HepG2 (cell line): ENCODE measurements around the gene HNRNPM. TPM values are rescaled to one million over a fixed set of nuclear protein-coding genes. Genes with fewer than 3 reads are reported as not detected.

Experiments
- EP300 ChIP-seq, 3 experiments: sonication (generic) in 1 of 3; formaldehyde crosslinking in 1 of 3; IDR thresholded peaks; 2 replicates each; pipeline versions ENCODE4 v1.5.1 to v1.6.1; 2011 to 2020; ENCODE audit warnings: low read depth in 2 of 3, low read length in 2 of 3, borderline replicate concordance in 1 of 3, improper control_type of control experiment in 1 of 3, mild to moderate bottlenecking in 1 of 3, missing genetic modification reagents in 1 of 3, moderate library complexity in 1 of 3
- GABPB1 ChIP-seq: IDR thresholded peaks from 2 replicates; pipeline ENCODE4 v1.6.1; 2016; ENCODE audit warnings: mild to moderate bottlenecking, missing genetic modification reagents, moderate library complexity, missing compliant biosample characterization
- HNF4G ChIP-seq, 2 experiments: sonication (generic) in 1 of 2; formaldehyde crosslinking in 1 of 2; IDR thresholded peaks; 2 replicates each; pipeline versions ENCODE4 v1.4.0 to v1.6.1; 2011 to 2020; ENCODE audit warnings: borderline replicate concordance in 2 of 2, low read depth in 2 of 2, mild to moderate bottlenecking in 2 of 2, low read length in 1 of 2, missing genetic modification reagents in 1 of 2, moderate library complexity in 1 of 2
- IRF2 ChIP-seq: IDR thresholded peaks from 2 replicates; pipeline ENCODE4 v1.6.1; 2018; ENCODE audit warnings: missing genetic modification reagents, missing compliant biosample characterization
- MAFG ChIP-seq: sonication (generic); formaldehyde crosslinking; IDR thresholded peaks from 2 replicates; pipeline ENCODE4 v1.5.1; 2020; ENCODE audit warnings: mild to moderate bottlenecking, missing genetic modification reagents
- MAZ ChIP-seq, 2 experiments: sonication (generic) in 1 of 2; formaldehyde crosslinking in 1 of 2; IDR thresholded peaks; 2 replicates each; pipeline versions ENCODE4 v1.5.0 to v1.6.1; 2012 to 2020; ENCODE audit warnings: low read depth in 2 of 2, mild to moderate bottlenecking in 2 of 2, borderline replicate concordance in 1 of 2, improper control_type of control experiment in 1 of 2, low read length in 1 of 2, missing genetic modification reagents in 1 of 2, moderate library complexity in 1 of 2
- MIXL1 ChIP-seq: IDR thresholded peaks from 2 replicates; pipeline ENCODE4 v1.6.1; 2016
- NBN ChIP-seq: fragments of 450-650 bp; conservative IDR thresholded peaks from 2 replicates; pipeline ENCODE4 v1.6.1; 2017
- NFE2L1 ChIP-seq: sonication (generic); formaldehyde crosslinking; IDR thresholded peaks from 2 replicates; pipeline ENCODE4 v1.4.0; 2020; ENCODE audit warnings: missing genetic modification reagents, mild to moderate bottlenecking, borderline replicate concordance
- PHF21A ChIP-seq: sonication (generic); formaldehyde crosslinking; IDR thresholded peaks from 2 replicates; pipeline ENCODE4 v1.5.0; 2020; ENCODE audit warnings: mild to moderate bottlenecking, missing genetic modification reagents
- RORA ChIP-seq: sonication (generic); formaldehyde crosslinking; IDR thresholded peaks from 2 replicates; pipeline ENCODE4 v1.5.0; 2020; ENCODE audit warnings: mild to moderate bottlenecking, missing genetic modification reagents, moderate library complexity
- SKI ChIP-seq: fragments of 450-650 bp; IDR thresholded peaks from one replicate; pipeline ENCODE4 v1.6.1; 2018; ENCODE audit warnings: mild to moderate bottlenecking; ENCODE audit not compliant: partially characterized antibody
- SMC3 ChIP-seq: IDR thresholded peaks from 2 replicates; pipeline ENCODE4 v1.6.1; 2011; ENCODE audit warnings: low read length, improper control_type of control experiment
- THAP11 ChIP-seq: IDR thresholded peaks from 2 replicates; pipeline ENCODE4 v1.6.1; 2016; ENCODE audit warnings: missing biosample characterization, missing genetic modification reagents
- ZFP36L1 ChIP-seq: sonication (generic); formaldehyde crosslinking; IDR thresholded peaks from 2 replicates; pipeline ENCODE4 v1.8.0; 2022; ENCODE audit warnings: mild to moderate bottlenecking, missing genetic modification reagents, moderate library complexity
- ZFY ChIP-seq: sonication (generic); formaldehyde crosslinking; IDR thresholded peaks from 2 replicates; pipeline ENCODE4 v1.4.0; 2020; ENCODE audit warnings: missing genetic modification reagents
- ZNF652 ChIP-seq: IDR thresholded peaks from 2 replicates; pipeline ENCODE4 v1.6.1; 2016; ENCODE audit warnings: low read depth, borderline replicate concordance
- polyA plus RNA-seq, 8 experiments: library from polyadenylated mRNA; depleted of rRNA in 3 of 8; stranded (reverse) in 7 of 8; unstranded in 1 of 8; fragments of >200 nt; fragmentation: Illumina TruSeq in 4 of 8; extraction: Trizol in 4 of 8; gene quantifications; 2 replicates each; pipeline versions ENCODE4 v1.2.1 to v1.2.3, GENCODE V29; 2011 to 2016; ENCODE audit warnings: low read depth in 4 of 8, missing spikeins in 1 of 8, mixed read lengths in 1 of 8; ENCODE audit not compliant: insufficient read depth in 1 of 8
- total RNA-seq, 5 experiments: library from RNA; depleted of rRNA; stranded (reverse); fragments of >200 nt; fragmentation: Illumina TruSeq; extraction: Trizol; gene quantifications; 2 replicates each; pipeline ENCODE4 v1.2.3, GENCODE V29; 2016; ENCODE audit warnings: low read depth in 1 of 5
- TF ChIP-seq, protein P1 (sequence below): sonication (generic); formaldehyde crosslinking; conservative IDR thresholded peaks from 2 replicates; pipeline ENCODE4 v1.4.0; 2020; ENCODE audit warnings: missing genetic modification reagents
- TF ChIP-seq, protein P2 (sequence below): IDR thresholded peaks from 2 replicates; pipeline ENCODE4 v1.6.1; 2012; ENCODE audit warnings: low read length, improper control_type of control experiment

HNRNPM gene
- total and polyA plus RNA-seq, 2 of the 13 experiments (the other 11 are each of a cell fraction or from before 2014, with no cell fraction given): 56.7 to 102 TPM

DNA sequence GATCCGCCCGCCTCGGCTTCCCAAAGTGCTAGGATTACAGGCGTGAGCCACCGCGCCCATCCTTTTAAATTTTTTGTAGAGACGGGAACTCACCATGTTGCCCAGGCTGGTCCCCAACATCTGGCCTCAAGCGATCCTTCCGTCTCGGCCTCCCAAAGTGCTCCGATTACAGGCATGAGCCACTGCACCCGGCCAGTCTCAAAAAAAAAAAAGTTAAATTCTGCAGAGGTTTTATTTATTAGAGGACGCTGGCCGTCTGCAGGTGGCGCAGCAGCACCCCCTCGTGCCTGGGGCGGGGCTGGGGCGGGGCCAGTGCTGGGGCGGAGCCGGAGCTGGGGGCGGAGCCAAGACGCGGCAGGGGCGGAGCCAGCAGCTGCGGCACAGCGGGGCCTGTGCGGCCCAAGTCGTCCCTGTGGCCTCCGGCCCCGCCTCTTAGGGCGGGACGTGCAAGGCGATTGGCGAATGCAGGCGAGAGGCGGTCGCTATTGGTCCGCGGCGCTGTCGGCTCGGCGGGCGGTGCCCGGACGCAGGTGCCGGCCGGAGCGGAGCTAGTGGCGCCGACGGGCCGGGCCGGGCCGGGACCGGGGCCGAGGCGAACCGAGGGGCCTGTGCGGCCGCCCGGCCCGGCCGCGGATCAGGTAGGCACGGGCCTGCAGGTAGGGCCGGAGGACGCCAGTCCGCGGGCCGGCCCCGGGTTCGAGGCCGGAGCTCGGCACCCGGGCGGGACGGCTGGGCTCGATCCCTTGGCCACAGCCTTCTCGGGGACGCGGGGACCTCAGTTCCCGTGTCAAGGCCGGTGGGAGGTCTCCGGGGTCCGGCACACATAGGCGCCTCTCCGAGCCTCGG lies 31.8 kb upstream of the HNRNPM start, which contains the start of gene MARCHF2 (continued):
- TF ChIP-seq GABPB1 (CRISPR knock-in tag) (peak; percentile 68; the same call in 1 of the 2 replicates), RORA (CRISPR knock-in tag) (no peak), ZFP36L1 (CRISPR knock-in tag) (no peak), MAZ (IDR thresholded peaks at IDR 0.05; ENCODE audit: borderline replicate concordance, low read depth, low read length) (peak; percentile 52; the same call in 1 of the 2 replicates), MAZ (CRISPR knock-in tag; IDR thresholded peaks at IDR 0.05; ENCODE audit: low read depth) (no peak), IRF2 (CRISPR knock-in tag) (no peak), SKI (no peak), MAFG (no peak), NBN (no peak), MIXL1 (CRISPR knock-in tag) (no peak), NFE2L1 (CRISPR knock-in tag) (no peak), HNF4G (IDR thresholded peaks at IDR 0.05; ENCODE audit: borderline replicate concordance, low read depth, low read length) (no peak), HNF4G (CRISPR knock-in tag; IDR thresholded peaks at IDR 0.05; ENCODE audit: borderline replicate concordance, low read depth) (no peak), ZFY (peak; percentile 76), PHF21A (0 out of 2 replicates have a peak, but pooled peaks have one; percentile 32), EP300 (IDR thresholded peaks at IDR 0.05; ENCODE audit: low read depth in 2 of 2, low read length in 2 of 2) (0 out of 4 replicates have a peak, but pooled peaks of 1 of the 2 experiments have one; percentile 22), EP300 (CRISPR knock-in tag; IDR thresholded peaks at IDR 0.05; ENCODE audit: borderline replicate concordance) (no peak), SMC3 (peak; percentile 35; the same call in 1 of the 2 replicates), ZNF652 (CRISPR knock-in tag) (no peak), THAP11 (CRISPR knock-in tag) (0 out of 2 replicates have a peak, but pooled peaks have one; percentile 37)
- TF ChIP-seq, protein P1, sequence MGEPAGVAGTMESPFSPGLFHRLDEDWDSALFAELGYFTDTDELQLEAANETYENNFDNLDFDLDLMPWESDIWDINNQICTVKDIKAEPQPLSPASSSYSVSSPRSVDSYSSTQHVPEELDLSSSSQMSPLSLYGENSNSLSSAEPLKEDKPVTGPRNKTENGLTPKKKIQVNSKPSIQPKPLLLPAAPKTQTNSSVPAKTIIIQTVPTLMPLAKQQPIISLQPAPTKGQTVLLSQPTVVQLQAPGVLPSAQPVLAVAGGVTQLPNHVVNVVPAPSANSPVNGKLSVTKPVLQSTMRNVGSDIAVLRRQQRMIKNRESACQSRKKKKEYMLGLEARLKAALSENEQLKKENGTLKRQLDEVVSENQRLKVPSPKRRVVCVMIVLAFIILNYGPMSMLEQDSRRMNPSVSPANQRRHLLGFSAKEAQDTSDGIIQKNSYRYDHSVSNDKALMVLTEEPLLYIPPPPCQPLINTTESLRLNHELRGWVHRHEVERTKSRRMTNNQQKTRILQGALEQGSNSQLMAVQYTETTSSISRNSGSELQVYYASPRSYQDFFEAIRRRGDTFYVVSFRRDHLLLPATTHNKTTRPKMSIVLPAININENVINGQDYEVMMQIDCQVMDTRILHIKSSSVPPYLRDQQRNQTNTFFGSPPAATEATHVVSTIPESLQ (CRISPR knock-in tag): no peak
- TF ChIP-seq, protein P2, sequence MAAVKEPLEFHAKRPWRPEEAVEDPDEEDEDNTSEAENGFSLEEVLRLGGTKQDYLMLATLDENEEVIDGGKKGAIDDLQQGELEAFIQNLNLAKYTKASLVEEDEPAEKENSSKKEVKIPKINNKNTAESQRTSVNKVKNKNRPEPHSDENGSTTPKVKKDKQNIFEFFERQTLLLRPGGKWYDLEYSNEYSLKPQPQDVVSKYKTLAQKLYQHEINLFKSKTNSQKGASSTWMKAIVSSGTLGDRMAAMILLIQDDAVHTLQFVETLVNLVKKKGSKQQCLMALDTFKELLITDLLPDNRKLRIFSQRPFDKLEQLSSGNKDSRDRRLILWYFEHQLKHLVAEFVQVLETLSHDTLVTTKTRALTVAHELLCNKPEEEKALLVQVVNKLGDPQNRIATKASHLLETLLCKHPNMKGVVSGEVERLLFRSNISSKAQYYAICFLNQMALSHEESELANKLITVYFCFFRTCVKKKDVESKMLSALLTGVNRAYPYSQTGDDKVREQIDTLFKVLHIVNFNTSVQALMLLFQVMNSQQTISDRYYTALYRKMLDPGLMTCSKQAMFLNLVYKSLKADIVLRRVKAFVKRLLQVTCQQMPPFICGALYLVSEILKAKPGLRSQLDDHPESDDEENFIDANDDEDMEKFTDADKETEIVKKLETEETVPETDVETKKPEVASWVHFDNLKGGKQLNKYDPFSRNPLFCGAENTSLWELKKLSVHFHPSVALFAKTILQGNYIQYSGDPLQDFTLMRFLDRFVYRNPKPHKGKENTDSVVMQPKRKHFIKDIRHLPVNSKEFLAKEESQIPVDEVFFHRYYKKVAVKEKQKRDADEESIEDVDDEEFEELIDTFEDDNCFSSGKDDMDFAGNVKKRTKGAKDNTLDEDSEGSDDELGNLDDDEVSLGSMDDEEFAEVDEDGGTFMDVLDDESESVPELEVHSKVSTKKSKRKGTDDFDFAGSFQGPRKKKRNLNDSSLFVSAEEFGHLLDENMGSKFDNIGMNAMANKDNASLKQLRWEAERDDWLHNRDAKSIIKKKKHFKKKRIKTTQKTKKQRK: no peak
